ENCODE measurements around the gene ACO2. TPM values are rescaled to one million over a fixed set of nuclear protein-coding genes. Genes with fewer than 3 reads are reported as not detected.

The ACO2 gene
- total RNA-seq, 1 donor from 2014 or later, result 69.9 TPM

GRCh38 chr22:41528938-41529561 is 60.1 kb downstream of the ACO2 start:
- TF ChIP-seq, protein P1, sequence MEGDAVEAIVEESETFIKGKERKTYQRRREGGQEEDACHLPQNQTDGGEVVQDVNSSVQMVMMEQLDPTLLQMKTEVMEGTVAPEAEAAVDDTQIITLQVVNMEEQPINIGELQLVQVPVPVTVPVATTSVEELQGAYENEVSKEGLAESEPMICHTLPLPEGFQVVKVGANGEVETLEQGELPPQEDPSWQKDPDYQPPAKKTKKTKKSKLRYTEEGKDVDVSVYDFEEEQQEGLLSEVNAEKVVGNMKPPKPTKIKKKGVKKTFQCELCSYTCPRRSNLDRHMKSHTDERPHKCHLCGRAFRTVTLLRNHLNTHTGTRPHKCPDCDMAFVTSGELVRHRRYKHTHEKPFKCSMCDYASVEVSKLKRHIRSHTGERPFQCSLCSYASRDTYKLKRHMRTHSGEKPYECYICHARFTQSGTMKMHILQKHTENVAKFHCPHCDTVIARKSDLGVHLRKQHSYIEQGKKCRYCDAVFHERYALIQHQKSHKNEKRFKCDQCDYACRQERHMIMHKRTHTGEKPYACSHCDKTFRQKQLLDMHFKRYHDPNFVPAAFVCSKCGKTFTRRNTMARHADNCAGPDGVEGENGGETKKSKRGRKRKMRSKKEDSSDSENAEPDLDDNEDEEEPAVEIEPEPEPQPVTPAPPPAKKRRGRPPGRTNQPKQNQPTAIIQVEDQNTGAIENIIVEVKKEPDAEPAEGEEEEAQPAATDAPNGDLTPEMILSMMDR (IDR thresholded peaks at IDR 0.05; ENCODE audit: unreplicated experiment), result no peak
- H3K27me3 Mint-ChIP-seq (ENCODE audit: low read depth), result no peaks in the 10 kb centered on the region
- DNase-seq (ENCODE audit: low spot score in 2 of 2, unreplicated experiment in 2 of 2), result no peak
- no peak overlapping the region for H3K4me3 Mint-ChIP-seq
- no peaks in the 10 kb centered on the region for H3K9me3 Mint-ChIP-seq
- no peak overlapping the region for H3K27ac Mint-ChIP-seq
- peaks cover 20% of the 10 kb centered on the region for H3K36me3 Mint-ChIP-seq
- no peaks in the 10 kb centered on the region for H3K4me1 Mint-ChIP-seq

GRCh38 chr22:41530890-41531714 is 62.2 kb downstream of the ACO2 start:
- Mint-ChIP-seq H3K27ac (no peak overlapping the region), H3K4me3 (no peak overlapping the region)
- no peak for DNase-seq (ENCODE audit: low spot score in 2 of 2, unreplicated experiment in 2 of 2)

DNA sequence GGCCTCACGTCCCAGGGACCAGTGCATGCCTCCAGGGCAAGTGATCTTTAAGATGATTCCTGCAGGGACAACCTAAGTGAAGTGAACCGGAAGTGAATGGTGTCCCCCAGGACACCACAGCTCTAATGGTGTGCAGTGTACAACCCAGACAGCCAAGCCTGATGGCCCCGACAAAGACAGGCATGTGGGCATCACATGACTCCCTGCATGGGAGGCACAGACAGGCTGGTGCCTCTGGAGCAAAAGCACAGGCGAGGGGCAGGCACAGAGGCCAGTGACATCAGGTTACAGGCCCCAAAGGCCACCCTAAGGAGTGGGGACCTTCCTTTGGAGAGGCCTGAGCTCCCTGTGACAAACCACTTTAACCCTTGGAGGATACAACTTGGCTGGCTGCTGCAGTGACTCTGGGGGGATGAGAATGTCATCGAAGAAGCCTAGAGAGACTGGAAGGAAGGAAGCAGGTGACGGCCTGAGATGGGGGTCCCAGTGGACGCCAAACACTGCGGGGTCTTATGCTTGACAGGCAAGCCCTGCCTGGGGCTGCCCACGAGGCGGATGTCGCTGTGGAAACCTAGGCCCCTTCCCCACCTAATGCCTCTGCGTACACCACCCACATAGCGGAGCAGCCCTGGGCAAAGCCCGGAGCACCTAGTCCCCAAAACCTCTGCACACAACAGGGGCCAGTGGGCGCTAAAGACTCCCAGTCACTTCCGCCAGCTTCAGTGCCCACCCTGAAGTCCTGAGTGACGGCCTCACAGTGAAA is 63.0 kb downstream of the ACO2 start:
- TF ChIP-seq, protein P1 (IDR thresholded peaks at IDR 0.05; ENCODE audit: unreplicated experiment), result no peak
- Mint-ChIP-seq H3K4me3 (no peak overlapping the region), H3K9me3 (no peaks in the 10 kb centered on the region), H3K27me3 (ENCODE audit: low read depth) (no peaks in the 10 kb centered on the region), H3K4me1 (no peaks in the 10 kb centered on the region), H3K36me3 (peaks cover 21% of the 10 kb centered on the region), H3K27ac (no peak overlapping the region)
- no peak for DNase-seq (ENCODE audit: low spot score in 2 of 2, unreplicated experiment in 2 of 2)

More at GRCh38 chr22:41530890-41531714, 62.2 kb downstream of the ACO2 start:
- Mint-ChIP-seq H3K36me3 (peaks cover 24% of the 10 kb centered on the region), H3K4me1 (no peaks in the 10 kb centered on the region), H3K9me3 (no peaks in the 10 kb centered on the region), H3K27me3 (ENCODE audit: low read depth) (no peaks in the 10 kb centered on the region)
- TF ChIP-seq, protein P1 (IDR thresholded peaks at IDR 0.05; ENCODE audit: unreplicated experiment), result no peak

- Mint-ChIP-seq H3K27me3 (ENCODE audit: low read depth) (no peaks in the 10 kb centered on the region), H3K27ac (no peak overlapping the region), H3K9me3 (no peaks in the 10 kb centered on the region), H3K36me3 (peaks cover 21% of the 10 kb centered on the region), H3K4me3 (no peak overlapping the region), H3K4me1 (no peaks in the 10 kb centered on the region)
- TF ChIP-seq, protein P1 (IDR thresholded peaks at IDR 0.05; ENCODE audit: unreplicated experiment), result peak; percentile 81
- peak; percentile 49 to 70 for DNase-seq (ENCODE audit: low spot score in 2 of 2, unreplicated experiment in 2 of 2)
These were observed 64.2 kb downstream of the ACO2 start for GRCh38 chr22:41532908-41533825.

GRCh38 chr22:41534219-41534618 is 65.3 kb downstream of the ACO2 start:
- TF ChIP-seq, protein P1 (IDR thresholded peaks at IDR 0.05; ENCODE audit: unreplicated experiment), result no peak
- no peaks in the 10 kb centered on the region for H3K9me3 Mint-ChIP-seq
- no peaks in the 10 kb centered on the region for H3K27me3 Mint-ChIP-seq (ENCODE audit: low read depth)
- no peak overlapping the region for H3K4me3 Mint-ChIP-seq
- no peak overlapping the region for H3K27ac Mint-ChIP-seq
- DNase-seq (ENCODE audit: low spot score in 2 of 2, unreplicated experiment in 2 of 2), result no peak
- H3K4me1 Mint-ChIP-seq, result no peaks in the 10 kb centered on the region
- peaks cover 15% of the 10 kb centered on the region for H3K36me3 Mint-ChIP-seq
